ENCODE data around the gene CLMN. TPM values are rescaled to one million over a fixed set of nuclear protein-coding genes. Genes with fewer than 3 reads are reported as not detected.

The CLMN gene
- total RNA-seq, 1 experiment from 2014 or later: 33.4 TPM

- POLR2A ChIA-PET: no interaction called here
These were observed 131.3 kb downstream of the CLMN start for GRCh38 chr14:95188380-95188779.

More at GRCh38 chr14:95188380-95188779, 131.3 kb downstream of the CLMN start:
- H3K9me3 ChIP-seq (ENCODE audit: control insufficient read depth in 1 of 2, insufficient read depth in 1 of 2, low read depth in 1 of 2, low read length in 2 of 2): no peaks in the 10 kb centered on the region
- H3K4me3 ChIP-seq (replicated peaks in 1 of 2; ENCODE audit: low read depth in 1 of 2, low read length in 2 of 2): no peak overlapping the region
- BruUV-seq (replicated peaks): no TSS peak
- no peaks in the 10 kb centered on the region for H3K79me2 ChIP-seq (ENCODE audit: insufficient read depth, low read length)
- no peaks in the 10 kb centered on the region for H3K36me3 ChIP-seq (ENCODE audit: control insufficient read depth in 1 of 2, insufficient read depth in 2 of 2, low read length in 2 of 2)
- no peak overlapping the region for H2AFZ ChIP-seq (ENCODE audit: low read depth, low read length, poor library complexity, severe bottlenecking)
- H3K9me2 ChIP-seq (ENCODE audit: insufficient read depth): no peaks in the 10 kb centered on the region
- RAD21 ChIA-PET (ENCODE audit: low non-redundant PET in 1 of 2, low total read pairs in 2 of 2, uncharacterized antibody in 2 of 2, unreplicated experiment in 2 of 2): no interaction called here
- DNase-seq (ENCODE audit: low read depth, low spot score) (no peak), ATAC-seq (no peak)
- TF ChIP-seq ELF1 (IDR thresholded peaks at IDR 0.05; ENCODE audit: borderline replicate concordance, low read depth) (no peak), FOSL1 (IDR thresholded peaks at IDR 0.05; ENCODE audit: low read depth) (no peak), ZBTB33 (IDR thresholded peaks at IDR 0.05; ENCODE audit: extremely low read depth, insufficient replicate concordance, low read length) (no peak), CTCF (IDR thresholded peaks at IDR 0.05 in 2 of 3, conservative IDR thresholded peaks at IDR 0.05 in 1 of 3; ENCODE audit: borderline replicate concordance in 1 of 3, insufficient read depth in 1 of 3, low read depth in 2 of 3, low read length in 2 of 3) (no peak), YY1 (IDR thresholded peaks at IDR 0.05; ENCODE audit: extremely low read depth, insufficient replicate concordance, low read depth, low read length) (no peak), POLR2A (IDR thresholded peaks at IDR 0.05; ENCODE audit: borderline replicate concordance, extremely low read depth, insufficient read depth, insufficient read length) (no peak), CBX3 (IDR thresholded peaks at IDR 0.05; ENCODE audit: low read depth) (no peak), RAD21 (IDR thresholded peaks at IDR 0.05; ENCODE audit: low read depth) (no peak), POLR2AphosphoS5 (IDR thresholded peaks at IDR 0.05; ENCODE audit: low read depth, low read length) (no peak), CEBPB (IDR thresholded peaks at IDR 0.05; ENCODE audit: low read depth) (no peak), SP1 (IDR thresholded peaks at IDR 0.05; ENCODE audit: low read depth) (no peak), ZFX (IDR thresholded peaks at IDR 0.05) (no peak)
- TF ChIP-seq, protein P1, sequence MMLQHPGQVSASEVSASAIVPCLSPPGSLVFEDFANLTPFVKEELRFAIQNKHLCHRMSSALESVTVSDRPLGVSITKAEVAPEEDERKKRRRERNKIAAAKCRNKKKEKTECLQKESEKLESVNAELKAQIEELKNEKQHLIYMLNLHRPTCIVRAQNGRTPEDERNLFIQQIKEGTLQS (IDR thresholded peaks at IDR 0.05): no peak
- CTCF ChIA-PET: no interaction called here
- intact Hi-C loops (cut with micrococcal nuclease): no loop called here
- H3K27ac ChIP-seq (ENCODE audit: low read depth, low read length): no peak overlapping the region
- no peak overlapping the region for H3K4me2 ChIP-seq (ENCODE audit: low read length)
- no peaks in the 10 kb centered on the region for H3K4me1 ChIP-seq (ENCODE audit: control insufficient read depth in 1 of 2, insufficient read depth in 2 of 2, low read length in 2 of 2)
- no peak overlapping the region for H3K9ac ChIP-seq (ENCODE audit: low read length)
- no peaks in the 10 kb centered on the region for H3K27me3 ChIP-seq (ENCODE audit: insufficient read depth, low read length)
- H4K20me1 ChIP-seq (ENCODE audit: insufficient read depth): no peaks in the 10 kb centered on the region
